ENCODE measurements around the gene LYL1. TPM values are rescaled to one million over a fixed set of nuclear protein-coding genes. Genes with fewer than 3 reads are reported as not detected.

The LYL1 gene
- total RNA-seq, 1 donor from 2014 or later, result 3.3 TPM

DNA sequence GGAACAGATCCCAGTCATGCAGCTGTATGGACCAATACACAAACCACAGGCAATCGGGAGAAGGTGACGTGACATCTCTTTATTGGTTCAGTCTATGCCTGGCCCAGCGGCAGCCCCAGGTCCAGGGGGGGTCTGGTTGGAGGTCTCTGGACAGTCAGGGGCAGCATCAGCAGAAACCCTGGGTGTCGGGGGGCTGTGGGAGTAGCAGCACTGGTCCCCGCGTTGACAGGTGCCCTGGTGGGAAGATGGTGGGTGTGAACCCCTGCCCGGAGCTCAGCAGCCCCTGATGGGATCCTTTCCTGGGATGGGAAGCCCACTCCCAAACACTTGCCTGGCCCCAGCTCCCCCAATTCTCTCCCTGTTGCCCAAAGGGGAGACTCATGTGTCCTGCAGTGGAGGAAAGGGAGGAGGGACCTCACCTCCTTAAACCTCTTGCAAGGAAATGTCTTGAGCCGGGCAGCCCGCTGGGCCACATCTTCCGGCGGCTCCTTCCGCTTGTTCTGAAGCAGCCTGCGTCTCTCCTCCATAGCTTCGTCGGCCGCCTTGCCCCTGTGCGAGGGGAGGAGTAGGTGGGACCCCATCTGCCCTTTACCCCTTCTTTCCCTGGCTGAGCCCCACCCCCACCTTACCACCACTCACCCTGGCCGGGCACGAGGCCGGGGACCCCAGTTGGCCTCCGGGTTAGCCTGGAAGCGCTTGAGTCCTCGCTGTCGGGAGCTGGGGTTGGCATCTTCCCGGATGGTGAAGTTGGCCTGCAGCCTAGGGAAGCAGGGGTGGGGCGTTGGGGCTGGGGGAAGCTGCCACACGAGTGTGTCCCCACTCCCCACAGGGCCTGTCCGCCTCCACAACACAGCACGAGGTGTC is 2.4 kb upstream of the LYL1 start:
- DNase-seq, result no peak

DNA sequence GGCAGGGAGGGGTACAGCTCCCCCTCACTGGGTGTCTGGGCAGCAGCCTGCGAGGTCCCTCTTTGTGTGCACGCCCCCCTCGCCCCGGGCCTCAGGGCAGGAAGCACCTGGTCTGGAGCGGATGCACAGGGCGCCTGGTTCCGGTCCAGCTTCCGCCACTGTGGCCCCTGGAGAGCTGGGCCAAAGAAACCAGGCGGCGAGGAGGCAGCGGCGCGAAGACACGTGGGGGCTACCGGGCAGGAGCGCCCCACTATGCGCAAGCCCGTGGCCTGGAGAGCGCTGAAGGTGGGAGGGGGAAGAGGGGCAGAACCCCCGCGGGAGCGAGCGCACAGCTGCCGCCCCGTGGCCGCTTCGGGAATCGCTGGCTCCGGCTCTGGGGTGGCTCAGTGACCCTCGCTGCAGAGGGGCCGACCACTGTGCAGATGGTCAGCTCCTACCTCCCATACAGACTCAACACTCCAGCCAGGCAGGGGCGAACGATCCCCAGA is 1.7 kb upstream of the LYL1 start:
- no peak for DNase-seq

DNA sequence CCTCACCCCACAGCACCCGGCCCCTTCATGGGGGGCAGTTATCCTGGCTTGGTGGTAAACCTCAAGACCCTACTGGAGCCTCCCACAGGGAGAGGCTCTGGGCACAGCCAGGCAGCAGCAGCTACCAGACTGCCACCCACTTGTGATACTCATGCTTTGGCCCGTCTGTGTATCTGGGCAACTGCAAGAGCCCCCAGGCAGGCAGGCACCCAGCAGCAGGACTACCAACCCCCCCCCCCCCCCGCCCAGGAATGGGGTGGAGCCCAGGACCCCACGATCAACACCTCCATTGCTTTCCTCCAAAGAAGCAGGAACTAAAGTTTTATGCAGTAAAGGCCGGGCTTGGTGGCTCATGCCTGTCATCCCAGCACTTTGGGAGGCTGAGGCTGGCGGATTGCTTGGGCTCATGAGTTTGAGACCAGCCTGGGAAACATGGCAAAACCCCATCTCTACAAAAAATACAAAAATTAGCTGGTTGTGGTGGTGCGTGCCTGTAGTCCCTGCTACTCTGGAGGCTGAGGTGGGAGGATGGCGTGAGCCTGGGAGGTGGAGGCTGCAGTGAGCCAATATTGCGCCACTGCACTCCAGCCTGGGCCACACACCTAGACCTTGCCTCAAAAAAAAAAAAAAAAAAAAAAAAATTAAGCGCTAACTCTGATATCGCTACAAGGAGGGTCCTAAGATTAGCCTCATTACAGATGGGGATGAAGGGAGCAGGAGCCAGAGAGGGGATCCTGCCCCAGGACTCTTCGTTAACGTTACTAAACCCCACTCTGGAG is 1.1 kb upstream of the LYL1 start:
- no peak for DNase-seq

DNA sequence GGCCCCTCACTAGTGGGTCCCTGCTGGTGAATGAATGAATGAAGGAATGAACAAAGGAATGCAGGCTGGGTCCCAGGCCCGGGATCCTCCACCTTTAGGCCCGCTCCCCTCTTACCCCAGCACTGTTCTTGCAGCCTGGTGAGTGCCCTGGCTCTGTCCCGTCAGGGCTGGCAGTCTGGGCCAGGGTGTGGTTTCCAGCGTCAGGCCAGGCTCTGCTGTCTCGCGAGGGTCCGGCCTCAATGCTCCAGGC is 317 bp downstream of the LYL1 start:
- DNase-seq, result no peak

DNA sequence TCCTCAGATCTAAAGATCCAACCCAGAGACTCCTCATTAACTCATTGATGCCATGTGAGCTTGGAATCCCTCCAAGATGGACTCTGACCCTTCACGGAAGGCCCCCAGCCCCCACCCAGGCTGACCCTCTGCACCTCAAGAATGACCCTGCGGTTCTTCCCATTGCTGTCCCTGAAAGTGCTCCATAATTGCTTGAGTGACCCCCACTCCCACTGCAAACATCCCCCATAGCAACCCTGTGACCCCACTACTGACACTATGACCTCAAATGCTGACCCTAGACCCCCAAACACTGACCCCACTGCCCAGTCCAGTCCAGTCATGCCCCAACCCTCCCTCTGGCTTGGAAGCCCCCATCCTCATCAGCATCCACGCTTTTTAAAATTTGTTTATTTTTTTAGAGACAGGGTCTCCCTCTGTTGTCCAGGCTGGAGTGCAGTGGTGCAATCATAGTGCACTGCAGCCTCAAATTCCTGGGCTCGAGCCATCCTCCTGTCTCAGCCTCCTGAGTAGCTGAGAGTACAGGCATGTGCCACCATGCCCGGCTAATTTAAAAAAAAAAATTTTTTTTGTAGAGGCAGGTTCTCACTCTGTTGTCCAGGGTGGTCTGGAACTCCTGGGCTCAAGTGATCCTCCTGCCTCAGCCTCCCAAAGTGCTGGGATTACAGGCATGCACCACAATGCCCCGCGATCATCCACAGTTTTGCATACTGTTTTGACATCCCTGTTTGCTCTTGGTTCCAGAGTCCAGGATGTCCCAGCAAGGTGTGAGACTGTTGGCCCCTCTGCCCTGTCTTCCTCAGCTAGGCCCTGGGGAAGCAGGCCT is 855 bp downstream of the LYL1 start:
- no peak for DNase-seq

DNA sequence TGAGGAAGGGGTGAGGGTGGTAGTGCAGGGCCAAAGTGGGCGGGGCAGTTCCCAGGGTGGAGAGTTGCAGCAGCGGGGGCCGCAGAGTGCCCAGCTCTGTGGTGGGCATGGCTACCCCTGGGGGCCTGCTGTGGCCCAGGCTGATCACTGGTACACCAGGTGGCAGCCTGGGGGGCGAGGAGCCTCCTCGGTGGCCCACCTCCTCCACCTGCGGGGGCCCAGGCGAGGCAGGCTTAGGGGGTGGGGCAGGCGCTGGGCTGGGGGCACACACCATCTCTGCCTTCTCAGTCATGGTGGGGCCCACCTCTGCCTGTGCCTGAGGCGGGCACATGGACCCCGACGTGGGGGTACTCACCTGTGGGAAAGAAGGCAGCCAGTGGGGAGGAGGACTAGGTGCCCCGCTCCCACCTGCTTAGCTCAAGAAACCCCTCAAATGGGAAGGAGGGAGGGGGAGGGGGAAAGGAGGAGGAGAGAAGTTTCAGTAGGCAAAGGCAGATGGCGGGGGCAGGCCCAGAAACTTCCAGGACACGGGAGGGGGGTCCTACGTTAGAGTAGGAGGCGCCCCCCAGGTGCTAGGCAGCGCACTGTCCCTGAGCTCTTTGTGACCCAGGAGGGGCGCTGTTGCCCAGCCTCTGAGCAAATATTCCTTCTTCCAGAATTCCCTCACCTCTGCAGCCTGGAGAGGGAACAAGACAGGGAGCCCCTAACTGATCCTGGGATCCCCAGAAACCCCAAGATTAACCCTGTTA is 1.6 kb downstream of the LYL1 start:
- no peak for DNase-seq

DNA sequence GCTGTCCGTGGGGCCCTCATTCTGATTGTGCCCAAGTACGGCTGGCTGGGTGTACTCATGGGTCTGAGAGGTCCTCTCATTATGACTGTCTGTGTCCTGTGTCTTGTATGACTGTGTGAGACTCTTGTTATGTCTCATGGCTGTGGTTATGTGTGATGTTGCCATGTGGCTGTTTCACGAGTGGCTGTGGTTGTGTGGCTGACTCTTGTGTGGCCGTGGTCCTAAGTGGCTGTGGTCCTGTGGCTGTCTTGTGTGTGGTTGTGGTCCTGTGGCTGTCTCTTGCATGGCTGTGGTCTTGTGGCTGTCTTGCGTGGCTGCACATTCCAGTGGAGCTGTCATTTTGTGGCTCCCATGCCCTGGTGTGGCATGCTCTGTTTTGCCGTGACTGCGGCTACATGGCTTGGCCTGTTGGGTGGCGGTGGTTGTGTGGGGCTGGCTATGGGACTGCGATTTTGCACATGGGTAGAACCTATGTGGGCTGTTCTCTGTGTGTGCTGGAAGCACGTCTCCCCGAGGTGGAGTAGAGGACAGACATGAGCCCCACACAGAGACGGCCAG is 2.5 kb downstream of the LYL1 start:
- no peak for DNase-seq

DNA sequence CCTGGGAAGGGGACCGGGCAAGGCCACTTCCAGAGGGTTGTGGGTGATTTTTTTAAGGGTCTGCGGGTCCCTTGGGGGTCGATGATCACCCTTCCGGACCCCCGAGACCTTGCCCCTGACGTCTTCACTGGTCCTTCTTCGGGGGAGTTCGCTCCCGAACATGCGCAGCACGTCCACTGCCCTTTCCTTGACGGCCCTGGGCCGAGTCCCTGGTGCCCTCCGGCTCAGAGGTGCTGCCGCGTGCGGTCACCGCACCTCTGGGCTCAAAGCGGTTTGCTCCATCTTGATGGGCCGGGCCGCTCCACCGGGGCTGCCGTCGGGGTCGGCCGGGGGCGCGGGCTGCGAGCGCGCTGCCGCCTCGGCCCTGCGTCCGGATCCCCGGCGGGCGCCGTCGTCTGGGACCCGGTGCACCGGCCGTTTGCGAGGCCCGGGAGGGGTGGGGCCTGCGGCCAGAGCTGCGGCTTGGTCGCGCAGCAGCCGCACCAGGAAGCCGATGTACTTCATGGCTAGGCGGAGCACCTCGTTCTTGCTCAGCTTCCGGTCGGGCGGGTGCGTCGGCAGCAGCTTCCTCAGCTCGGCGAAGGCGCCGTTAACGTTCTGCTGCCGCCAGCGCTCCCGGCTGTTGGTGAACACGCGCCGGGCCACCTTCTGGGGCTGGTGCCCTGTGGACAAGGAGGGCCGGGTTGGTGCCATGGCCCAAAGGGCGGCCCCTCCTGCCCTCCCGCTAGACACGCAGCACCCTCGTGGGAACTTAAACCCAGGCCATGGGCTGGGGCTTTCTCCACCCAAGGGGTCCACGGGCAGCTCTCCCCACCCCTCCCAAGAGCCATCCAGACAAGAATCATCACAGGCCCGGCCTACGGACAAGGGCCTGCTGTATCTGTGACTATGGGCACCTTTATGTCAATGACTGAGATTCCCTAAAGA is 3.3 kb downstream of the LYL1 start:
- no peak for DNase-seq

DNA sequence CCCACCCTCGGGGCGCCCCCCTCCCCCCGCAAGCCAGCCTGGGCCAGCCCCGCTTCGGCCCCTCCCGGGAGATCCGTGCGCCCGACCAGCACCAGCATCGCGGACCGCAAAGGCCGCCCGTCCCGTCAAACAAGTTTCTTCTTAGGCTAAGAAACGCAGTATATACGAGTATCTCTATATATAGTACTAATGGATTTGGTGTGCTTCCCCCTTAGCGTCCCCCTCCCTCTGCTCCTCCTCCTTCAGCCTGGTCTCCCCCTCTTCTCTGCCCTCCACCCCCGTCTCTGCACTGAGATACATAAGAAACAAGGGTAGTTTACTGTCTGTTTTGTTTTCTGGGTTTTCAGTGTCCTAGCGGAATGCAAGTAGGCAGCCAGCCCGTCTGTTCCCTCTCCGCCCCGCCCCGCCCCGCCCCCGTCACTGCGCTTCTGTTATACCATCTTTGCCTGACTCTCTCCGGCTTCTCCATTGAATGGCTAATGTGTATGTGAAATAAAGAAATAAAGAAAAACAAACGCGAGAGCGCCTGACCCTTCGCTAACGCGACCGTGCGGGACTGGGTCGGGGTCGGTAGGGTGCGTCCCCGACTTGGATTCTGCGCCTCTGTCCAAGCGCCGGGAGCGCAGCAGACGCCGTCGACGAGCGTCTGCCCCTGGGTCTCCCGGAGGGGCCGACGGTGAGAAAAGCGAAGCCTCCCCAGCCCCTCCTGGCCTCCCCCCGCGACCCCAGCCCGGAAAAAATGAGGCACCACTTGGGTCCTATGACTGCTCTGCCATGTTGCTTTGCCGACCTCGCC is 4.2 kb downstream of the LYL1 start:
- DNase-seq, result peak; percentile 41

DNA sequence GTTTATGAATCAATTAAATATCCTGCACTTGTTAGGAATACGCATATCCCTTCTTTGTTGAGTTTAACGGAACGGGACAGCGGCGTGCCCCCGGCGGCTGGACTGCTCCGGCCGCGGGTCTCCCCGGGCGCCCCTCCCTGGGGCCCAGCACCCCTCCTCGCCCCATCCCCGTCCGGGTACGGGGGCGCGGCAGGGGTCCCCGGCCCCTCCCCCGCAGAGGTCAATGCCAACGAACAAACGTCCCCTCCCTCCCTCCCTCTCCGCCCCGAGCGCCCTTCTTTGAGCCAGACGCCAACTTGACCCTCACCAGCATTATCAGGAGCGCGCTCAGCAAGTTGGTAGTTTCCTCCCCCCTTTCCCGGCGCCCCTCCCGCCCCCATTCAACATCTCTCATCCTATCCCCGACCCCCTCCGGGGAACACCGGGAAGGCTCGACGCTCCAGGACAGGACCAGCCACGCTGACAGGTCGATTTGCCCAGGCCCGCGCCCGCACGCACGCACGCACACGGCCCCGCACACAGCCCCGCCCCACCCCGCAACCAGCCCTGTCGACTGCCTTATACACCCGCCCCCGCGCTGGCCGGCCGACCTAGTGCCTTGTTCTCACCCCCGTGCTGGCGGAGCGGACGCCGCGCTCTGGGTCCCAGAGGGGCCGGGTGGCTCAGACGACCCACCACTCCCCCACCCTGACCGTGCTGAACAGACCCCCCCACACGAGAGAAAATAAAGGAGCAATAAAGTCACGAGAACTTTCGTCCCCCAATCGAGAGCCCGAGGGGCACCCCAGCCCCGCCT is 5.0 kb downstream of the LYL1 start:
- no peak for DNase-seq

DNA sequence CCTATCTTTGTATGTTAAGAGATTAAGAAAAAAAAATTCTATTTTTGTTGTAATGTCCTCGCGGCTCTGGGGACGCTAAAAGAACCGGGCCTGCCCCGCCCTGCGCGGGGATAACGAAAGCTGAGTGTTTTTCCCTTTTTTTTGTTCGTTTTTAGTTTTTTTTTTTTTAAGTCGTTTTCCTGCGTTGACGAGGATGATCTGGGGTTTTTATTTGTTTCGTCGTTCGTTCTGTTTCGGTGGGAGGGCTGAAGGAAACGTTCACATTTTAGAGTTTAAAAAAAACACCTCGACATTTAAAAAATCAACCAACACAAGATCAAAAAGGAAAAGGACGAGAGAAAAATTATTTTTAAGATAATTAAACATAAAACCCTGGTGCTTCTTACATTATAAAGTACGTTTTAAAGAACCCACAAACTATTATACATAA is 5.6 kb downstream of the LYL1 start:
- DNase-seq, result no peak

DNA sequence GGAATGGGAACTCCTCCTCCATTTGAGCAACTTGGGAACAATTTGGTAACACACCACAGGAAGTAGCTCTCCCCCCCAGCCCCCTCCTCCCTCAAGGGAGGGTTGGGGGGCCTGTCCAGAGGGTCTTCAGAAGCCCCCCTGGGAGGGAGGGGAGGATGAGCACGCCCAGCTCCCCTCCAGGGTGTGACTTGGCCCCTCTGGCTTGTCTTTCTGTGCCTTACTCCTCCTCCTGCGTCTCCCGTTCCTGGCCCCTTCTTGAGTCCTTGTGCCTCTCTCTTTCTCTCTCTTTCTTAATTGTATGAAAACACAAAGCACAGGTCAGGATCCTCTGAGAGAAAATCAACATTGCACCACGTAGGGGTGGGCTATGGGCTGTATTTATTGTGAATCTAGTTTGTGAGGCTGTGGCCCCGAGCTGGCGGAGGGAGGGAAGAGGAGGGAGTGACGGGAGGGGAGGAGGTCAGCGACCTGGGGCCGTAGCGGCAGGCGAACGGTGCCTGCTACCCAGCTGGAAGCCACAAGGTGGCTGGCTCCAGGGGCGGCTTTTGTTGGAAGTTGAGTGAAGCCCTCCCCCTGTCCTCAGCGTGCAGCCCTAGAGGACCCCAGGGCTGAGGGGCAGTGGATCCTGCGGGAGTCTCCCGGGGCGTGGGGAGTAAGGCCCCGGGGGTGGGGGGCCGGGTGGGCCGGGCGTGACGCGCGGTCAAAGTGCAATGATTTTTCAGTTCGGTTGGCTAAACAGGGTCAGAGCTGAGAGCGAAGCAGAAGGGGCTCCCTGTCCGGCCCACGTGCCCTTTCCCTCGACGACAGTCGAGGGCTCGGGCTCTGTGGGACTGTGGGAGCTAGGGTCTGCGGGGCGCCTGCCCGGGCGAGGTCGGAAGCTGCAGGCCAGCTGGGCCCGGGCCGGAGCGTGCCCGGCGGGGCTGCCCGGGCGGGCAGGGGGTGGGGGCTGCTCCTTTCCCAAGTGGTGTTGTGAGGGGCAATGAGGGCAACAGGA is 6.4 kb downstream of the LYL1 start:
- DNase-seq, result no peak

DNA sequence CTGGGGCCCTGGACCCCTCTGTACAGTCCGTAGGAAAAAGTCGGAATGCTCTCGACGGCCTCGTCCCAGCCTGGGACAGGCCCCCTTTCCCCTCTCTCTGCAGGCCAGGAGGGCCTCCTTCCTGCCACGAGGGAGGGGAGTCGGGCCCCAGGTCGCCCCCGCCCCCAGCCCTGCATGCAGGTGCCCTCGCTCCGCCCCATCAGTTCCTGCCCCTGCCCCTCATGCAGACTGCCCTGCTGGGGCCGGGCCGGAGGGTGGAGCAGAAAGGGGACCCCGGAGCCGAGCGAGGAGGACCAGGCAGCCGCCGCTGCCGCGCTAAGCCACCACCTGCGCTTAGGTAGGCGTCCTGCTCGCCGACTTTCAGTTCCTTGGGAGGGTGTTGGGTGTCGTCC is 7.3 kb downstream of the LYL1 start:
- DNase-seq, result no peak

DNA sequence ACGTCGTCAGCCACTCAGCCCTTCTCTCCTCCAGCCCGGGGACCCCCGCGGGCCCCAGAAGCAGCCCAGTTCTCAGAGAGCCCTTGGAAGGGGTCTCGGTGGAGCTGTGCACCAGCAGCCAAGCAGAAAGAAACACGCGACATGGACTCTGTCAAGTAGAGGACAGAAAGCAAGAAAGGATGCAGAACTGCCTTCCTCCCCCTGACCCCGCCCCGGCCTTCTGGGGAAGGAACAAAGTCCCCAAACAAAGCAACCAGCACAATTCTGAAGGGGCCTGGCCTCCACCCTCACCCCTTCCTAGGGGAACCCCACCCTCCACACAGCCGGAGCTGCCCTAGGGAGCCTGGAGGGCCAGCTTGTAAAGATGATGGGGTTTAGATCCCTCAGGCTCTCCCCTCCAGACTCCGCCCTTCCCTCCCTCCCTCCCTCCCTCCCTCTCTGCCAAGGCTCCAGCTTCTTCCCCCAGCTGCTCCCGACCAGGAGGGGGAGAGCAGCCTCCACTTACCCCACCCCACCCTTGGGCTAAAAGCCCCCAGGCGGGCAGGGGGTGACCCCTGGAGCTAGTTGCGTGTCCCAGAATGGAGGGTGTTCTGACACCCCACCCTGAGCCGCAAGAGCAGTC is 7.8 kb downstream of the LYL1 start:
- no peak for DNase-seq

DNA sequence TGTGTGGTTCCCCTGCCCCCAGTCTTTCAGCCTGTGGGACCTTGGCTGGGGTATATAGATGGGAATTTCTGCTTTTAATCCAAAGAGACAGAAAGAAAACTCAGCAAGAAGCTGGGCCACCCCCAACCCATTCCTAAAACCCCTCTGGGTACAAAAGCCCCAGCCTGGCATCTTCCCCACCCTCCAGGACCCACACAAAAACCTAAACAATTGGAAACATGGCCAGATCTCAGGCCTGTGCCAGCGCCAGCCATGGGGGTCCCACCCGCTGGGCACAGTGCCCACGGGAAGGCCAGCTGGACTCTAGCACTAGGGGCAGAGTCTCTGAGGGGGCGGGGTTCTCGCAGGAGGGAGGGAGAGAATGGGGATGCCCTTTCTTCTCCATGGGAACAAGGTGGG is 8.6 kb downstream of the LYL1 start:
- no peak for DNase-seq

DNA sequence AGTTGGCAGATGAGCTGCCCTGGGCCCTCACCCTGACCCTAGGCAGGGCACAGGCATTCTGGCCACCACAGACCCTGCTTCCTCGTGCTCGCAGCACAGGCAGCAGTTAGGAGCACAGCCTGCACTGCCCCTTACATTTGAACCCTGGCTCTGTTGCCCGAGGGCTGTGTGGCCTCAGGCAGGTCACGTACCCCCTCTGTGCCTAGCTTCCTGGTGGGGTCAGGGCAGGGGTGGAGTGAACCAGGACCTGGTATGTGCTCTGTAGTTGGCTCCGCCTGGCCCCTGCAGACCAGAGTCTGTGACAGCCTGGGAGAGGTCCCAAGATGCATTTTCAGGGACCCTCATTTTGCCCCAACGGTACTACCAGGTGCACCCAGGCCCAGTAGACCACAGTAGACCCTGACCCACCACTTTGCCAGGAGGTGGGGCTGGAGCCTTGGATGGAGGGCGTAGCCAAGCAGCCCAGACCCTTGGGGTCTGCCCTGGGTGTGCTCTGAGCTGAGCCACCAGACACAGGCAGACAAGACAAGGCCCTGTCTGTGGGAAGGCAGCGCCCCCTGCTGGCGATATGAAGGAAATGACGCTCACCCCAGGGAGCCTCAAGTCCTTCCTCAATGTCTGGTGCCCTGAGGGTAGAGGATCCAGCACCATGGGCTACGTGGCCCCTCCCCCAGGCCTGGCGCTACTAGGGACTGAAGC is 9.1 kb downstream of the LYL1 start:
- peak; percentile 73 for DNase-seq
